Colonic mucosa (tissue), 4 donors: ENCODE results near the gene BDH2. TPM values are rescaled to one million over a fixed set of nuclear protein-coding genes. Genes with fewer than 3 reads are reported as not detected.

Source experiments
- DNase-seq: peaks from one replicate; pipeline ENCODE4 v3.0.0-alpha.2; 2020
- H3K27ac ChIP-seq: fragments of 200-600 bp; one replicate; pipeline ENCODE4 v1.8.0; 2021
- H3K27me3 ChIP-seq: fragments of 200-600 bp; one replicate; pipeline ENCODE4 v1.8.0; 2021
- H3K36me3 ChIP-seq: fragments of 200-600 bp; one replicate; pipeline ENCODE4 v1.8.0; 2021
- H3K4me1 ChIP-seq: fragments of 200-600 bp; one replicate; pipeline ENCODE4 v1.8.0; 2021; ENCODE audit warnings: mild to moderate bottlenecking
- H3K4me3 ChIP-seq: fragments of 200-600 bp; one replicate; pipeline ENCODE4 v1.8.0; 2021
- H3K9ac ChIP-seq, 2 donors: one replicate each; pipeline ENCODE4 v1.7.0; 2013; ENCODE audit warnings: control low read depth in 2 of 2, low read depth in 2 of 2, low read length in 2 of 2
- H3K9me3 ChIP-seq: fragments of 200-600 bp; one replicate; pipeline ENCODE4 v1.8.0; 2021
- CTCF ChIP-seq: fragments of 200-600 bp; IDR thresholded peaks from one replicate; pipeline ENCODE4 v1.8.0; 2022; ENCODE audit warnings: antibody characterized with exemption, mild to moderate bottlenecking
- intact Hi-C: fragments of 100-400 bp; cut with DNase I; formaldehyde crosslinking; loops from one replicate; pipeline ENCODE4 v1.14.1; 2022
- total RNA-seq, 2 donors: library from RNA; stranded (reverse); fragmentation: NEBNext Ultra II Directional in 1 of 2; extraction: Animal tissue kit (Norgen Biotek cat#: 25700) in 1 of 2; gene quantifications; one replicate each; pipeline ENCODE4 v1.2.1, GENCODE V29; 2021
- donor health status: healthy.
- donor health status: DM: no; HTN: no; CAD: no.
- donor health status: DM: no; HTN: no; CAD: no.

BDH2 gene
- total RNA-seq, 2 donors from 2014 or later: 14.0 to 35.3 TPM

- Histone ChIP-seq H3K36me3 (no peaks in the 10 kb centered on the region), H3K4me1 (no peaks in the 10 kb centered on the region), H3K27ac (no peak overlapping the region), H3K9ac (peak overlapping the region in 1 of 2 donors; percentile 58), H3K9me3 (no peaks in the 10 kb centered on the region), H3K4me3 (peak overlapping the region; percentile 61), H3K27me3 (no peaks in the 10 kb centered on the region)
- no peak for DNase-seq
- intact Hi-C loops: no loop called here
- TF ChIP-seq CTCF: no peak
Observed at GRCh38 chr4:103075435-103075893, 24.2 kb downstream of the BDH2 start.

- H3K36me3 ChIP-seq: no peaks in the 10 kb centered on the region
- no peak for DNase-seq
- no peaks in the 10 kb centered on the region for H3K9me3 ChIP-seq
- no peak overlapping the region for H3K9ac ChIP-seq
- no peaks in the 10 kb centered on the region for H3K27me3 ChIP-seq
- TF ChIP-seq CTCF: no peak
- H3K4me3 ChIP-seq: no peak overlapping the region
- no peaks in the 10 kb centered on the region for H3K4me1 ChIP-seq
- intact Hi-C loops: no loop called here
- no peak overlapping the region for H3K27ac ChIP-seq
Observed at GRCh38 chr4:103074744-103075434, 24.7 kb downstream of the BDH2 start.

GRCh38 chr4:103073792-103074438 is 25.7 kb downstream of the BDH2 start:
- Histone ChIP-seq H3K4me1 (no peaks in the 10 kb centered on the region), H3K4me3 (no peak overlapping the region), H3K9me3 (no peaks in the 10 kb centered on the region), H3K27me3 (no peaks in the 10 kb centered on the region), H3K27ac (no peak overlapping the region), H3K9ac (no peak overlapping the region), H3K36me3 (no peaks in the 10 kb centered on the region)
- intact Hi-C loops: no loop called here
- no peak for DNase-seq
- TF ChIP-seq CTCF: no peak

GRCh38 chr4:103067841-103068547 is 31.6 kb downstream of the BDH2 start:
- no peak overlapping the region for H3K9ac ChIP-seq
- intact Hi-C loops: no loop called here
- H3K27me3 ChIP-seq: no peaks in the 10 kb centered on the region
- DNase-seq: no peak
- no peaks in the 10 kb centered on the region for H3K4me1 ChIP-seq
- TF ChIP-seq CTCF: no peak
- no peak overlapping the region for H3K4me3 ChIP-seq
- H3K27ac ChIP-seq: no peak overlapping the region
- no peaks in the 10 kb centered on the region for H3K36me3 ChIP-seq
- no peaks in the 10 kb centered on the region for H3K9me3 ChIP-seq

GRCh38 chr4:103060453-103061148 is 39.0 kb downstream of the BDH2 start:
- no peaks in the 10 kb centered on the region for H3K36me3 ChIP-seq
- H3K4me3 ChIP-seq: no peak overlapping the region
- intact Hi-C loops: no loop called here
- H3K9me3 ChIP-seq: no peaks in the 10 kb centered on the region
- TF ChIP-seq CTCF: no peak
- no peak for DNase-seq
- H3K27ac ChIP-seq: no peak overlapping the region
- H3K27me3 ChIP-seq: no peaks in the 10 kb centered on the region
- H3K4me1 ChIP-seq: no peaks in the 10 kb centered on the region
- H3K9ac ChIP-seq: no peak overlapping the region
